GM12892 (cell line): ENCODE measurements around the gene NACC2.

Source experiments
- POLR2A ChIP-seq: IDR thresholded peaks from 2 replicates; pipeline ENCODE4 v1.6.1; 2011; ENCODE audit warnings: low read depth, low read length, control low read depth
- POLR2AphosphoS5 ChIP-seq: IDR thresholded peaks from 2 replicates; pipeline ENCODE4 v1.6.1; 2011; ENCODE audit warnings: low read depth, low read length, control low read depth

GRCh38 chr9:136075881-136076678 lies 19.0 kb downstream of the NACC2 start:
- TF ChIP-seq POLR2AphosphoS5 (no peak), POLR2A (no peak)
